ENCODE results near the gene BICC1.

The BICC1 gene

DNA sequence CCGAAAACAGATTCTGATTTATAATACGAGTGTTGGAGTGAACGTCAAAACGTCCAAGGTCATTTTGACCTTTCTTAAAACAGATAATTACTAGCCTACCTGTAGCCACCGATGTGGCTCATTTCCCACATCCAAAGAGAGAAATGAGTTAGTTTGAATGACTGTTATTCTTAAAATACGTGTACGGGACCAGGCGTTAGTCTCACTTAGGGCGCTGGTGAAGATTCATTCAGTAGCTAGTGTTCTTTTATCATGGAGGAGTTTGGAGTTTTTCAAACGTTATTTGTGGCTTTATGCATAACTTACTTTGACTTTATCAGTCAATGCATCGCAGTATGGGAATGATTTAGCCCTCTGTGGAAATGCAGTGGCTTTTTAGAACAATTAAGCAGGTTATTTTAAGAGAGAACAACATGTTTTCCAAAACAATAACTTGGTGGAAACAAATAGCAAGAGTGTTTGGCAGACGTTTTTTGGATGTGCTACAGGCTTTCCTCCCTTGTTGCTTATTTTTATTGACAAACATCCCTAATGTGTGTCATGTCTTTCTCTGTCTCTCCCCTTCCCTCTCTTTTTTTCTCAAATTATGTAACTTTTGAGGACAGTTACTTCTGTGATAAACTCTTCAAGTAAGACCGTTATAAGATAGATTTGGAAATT lies 1.6 kb downstream of the BICC1 start:
- TF ChIP-seq, protein P1, sequence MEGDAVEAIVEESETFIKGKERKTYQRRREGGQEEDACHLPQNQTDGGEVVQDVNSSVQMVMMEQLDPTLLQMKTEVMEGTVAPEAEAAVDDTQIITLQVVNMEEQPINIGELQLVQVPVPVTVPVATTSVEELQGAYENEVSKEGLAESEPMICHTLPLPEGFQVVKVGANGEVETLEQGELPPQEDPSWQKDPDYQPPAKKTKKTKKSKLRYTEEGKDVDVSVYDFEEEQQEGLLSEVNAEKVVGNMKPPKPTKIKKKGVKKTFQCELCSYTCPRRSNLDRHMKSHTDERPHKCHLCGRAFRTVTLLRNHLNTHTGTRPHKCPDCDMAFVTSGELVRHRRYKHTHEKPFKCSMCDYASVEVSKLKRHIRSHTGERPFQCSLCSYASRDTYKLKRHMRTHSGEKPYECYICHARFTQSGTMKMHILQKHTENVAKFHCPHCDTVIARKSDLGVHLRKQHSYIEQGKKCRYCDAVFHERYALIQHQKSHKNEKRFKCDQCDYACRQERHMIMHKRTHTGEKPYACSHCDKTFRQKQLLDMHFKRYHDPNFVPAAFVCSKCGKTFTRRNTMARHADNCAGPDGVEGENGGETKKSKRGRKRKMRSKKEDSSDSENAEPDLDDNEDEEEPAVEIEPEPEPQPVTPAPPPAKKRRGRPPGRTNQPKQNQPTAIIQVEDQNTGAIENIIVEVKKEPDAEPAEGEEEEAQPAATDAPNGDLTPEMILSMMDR (IDR thresholded peaks at IDR 0.05; ENCODE audit: low read depth, low read length) = no peak
- H3K4me3 ChIP-seq (ENCODE audit: low read depth, low read length) = peak overlapping the region; percentile 75
- in situ Hi-C loops (cut with HindIII; ENCODE audit: low sequenced_read_pairs) = no loop called here
- peak; percentile 7 for DNase-seq (ENCODE audit: low read depth, low spot score)

DNA sequence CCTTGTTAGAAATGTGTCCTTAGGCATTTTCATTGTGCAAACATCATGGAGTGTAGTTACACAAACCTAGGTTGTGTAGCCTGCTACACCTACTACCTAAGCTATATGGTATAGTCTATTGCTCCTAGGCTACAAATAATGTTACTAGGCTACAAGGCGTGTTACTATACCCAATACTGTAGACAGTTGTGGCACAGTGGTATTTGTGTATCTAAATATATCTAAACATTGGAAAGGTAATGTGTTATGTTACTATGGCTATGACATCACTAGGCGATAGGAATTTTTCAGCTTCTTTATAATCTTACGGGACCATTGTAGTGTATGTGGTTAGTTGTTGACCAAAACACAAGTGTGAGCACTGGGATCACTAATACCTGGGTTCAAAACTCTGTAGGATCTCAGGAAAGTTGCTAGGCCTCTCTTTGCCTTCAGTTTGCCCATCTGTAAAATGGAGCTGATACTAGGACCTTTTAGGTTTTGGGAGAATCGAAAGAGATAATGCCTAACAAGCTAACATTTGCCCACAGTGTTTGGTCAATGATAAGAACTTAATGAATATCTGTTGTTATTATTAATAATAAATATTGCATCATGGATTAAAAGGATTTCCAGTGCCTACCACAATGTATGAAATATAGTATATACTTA lies 2.7 kb downstream of the BICC1 start:
- peak overlapping the region; percentile 75 for H3K4me3 ChIP-seq (ENCODE audit: low read depth, low read length)
- in situ Hi-C loops (cut with HindIII; ENCODE audit: low sequenced_read_pairs) = no loop called here
- TF ChIP-seq, protein P1 (IDR thresholded peaks at IDR 0.05; ENCODE audit: low read depth, low read length) = no peak
- DNase-seq (ENCODE audit: low read depth, low spot score) = peak; percentile 29

DNA sequence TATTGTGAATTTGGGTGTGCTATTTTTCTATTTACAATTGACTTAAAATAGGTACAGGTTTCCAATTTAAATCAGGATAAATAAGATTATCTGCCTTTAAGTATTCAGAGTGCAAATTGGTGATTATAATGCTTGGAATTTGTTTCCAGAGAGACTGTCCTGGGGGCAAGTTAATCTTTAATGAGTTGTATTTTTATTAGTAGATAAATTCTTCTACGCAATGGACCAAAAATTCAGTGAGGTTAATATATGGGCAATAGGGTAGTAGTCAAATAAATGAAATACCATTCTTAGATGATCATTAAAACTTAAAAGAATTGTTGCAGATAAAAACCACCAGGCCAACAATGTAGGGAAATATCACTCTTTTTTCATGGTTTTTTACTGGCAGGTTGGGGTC lies 3.4 kb downstream of the BICC1 start:
- in situ Hi-C loops (cut with HindIII; ENCODE audit: low sequenced_read_pairs) = no loop called here
- H3K4me3 ChIP-seq (ENCODE audit: low read depth, low read length) = no peak overlapping the region
- TF ChIP-seq, protein P1 (IDR thresholded peaks at IDR 0.05; ENCODE audit: low read depth, low read length) = no peak
- DNase-seq (ENCODE audit: low read depth, low spot score) = peak; percentile 42

DNA sequence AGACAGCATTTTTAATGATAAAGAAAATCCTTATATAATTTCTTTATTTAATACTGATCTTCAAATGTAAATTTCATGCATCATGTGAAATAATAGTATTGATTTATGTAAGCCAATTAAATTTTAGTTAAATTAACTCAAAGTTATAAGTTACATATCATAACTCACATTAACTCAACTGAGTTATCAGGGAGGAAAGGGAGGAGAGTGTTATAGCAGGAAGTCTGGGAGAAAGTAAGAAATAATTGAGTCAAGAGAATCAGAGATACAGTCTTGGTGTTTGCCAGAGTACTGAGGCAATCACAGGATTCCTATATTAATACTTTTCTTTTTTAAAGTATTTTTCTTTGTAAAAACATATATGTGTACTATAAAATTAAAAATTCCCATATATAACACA lies 4.0 kb downstream of the BICC1 start:
- in situ Hi-C loops (cut with HindIII; ENCODE audit: low sequenced_read_pairs) = no loop called here
- TF ChIP-seq, protein P1 (IDR thresholded peaks at IDR 0.05; ENCODE audit: low read depth, low read length) = no peak
- H3K4me3 ChIP-seq (ENCODE audit: low read depth, low read length) = no peak overlapping the region
- DNase-seq (ENCODE audit: low read depth, low spot score) = no peak

DNA sequence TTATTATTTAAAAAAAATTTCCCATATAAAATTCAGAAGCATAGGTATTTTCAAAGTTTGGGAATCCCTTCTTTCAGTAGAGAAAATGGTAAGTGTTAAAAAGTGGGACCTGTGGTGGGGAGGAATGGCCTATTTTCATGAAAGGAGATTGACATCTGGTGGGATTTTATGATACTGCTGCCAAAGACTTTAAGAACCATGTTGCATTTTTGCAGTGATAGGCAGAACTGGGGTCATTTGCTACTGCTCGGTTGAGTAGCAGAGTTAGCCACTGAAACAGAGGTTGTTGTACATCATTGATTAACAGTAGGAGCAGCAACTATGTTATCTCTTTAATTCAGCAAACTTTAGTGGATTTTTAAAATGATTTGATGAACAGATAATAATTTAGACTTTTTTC lies 4.4 kb downstream of the BICC1 start:
- no peak overlapping the region for H3K4me3 ChIP-seq (ENCODE audit: low read depth, low read length)
- no peak for DNase-seq (ENCODE audit: low read depth, low spot score)
- TF ChIP-seq, protein P1 (IDR thresholded peaks at IDR 0.05; ENCODE audit: low read depth, low read length) = no peak
- in situ Hi-C loops (cut with HindIII; ENCODE audit: low sequenced_read_pairs) = no loop called here

DNA sequence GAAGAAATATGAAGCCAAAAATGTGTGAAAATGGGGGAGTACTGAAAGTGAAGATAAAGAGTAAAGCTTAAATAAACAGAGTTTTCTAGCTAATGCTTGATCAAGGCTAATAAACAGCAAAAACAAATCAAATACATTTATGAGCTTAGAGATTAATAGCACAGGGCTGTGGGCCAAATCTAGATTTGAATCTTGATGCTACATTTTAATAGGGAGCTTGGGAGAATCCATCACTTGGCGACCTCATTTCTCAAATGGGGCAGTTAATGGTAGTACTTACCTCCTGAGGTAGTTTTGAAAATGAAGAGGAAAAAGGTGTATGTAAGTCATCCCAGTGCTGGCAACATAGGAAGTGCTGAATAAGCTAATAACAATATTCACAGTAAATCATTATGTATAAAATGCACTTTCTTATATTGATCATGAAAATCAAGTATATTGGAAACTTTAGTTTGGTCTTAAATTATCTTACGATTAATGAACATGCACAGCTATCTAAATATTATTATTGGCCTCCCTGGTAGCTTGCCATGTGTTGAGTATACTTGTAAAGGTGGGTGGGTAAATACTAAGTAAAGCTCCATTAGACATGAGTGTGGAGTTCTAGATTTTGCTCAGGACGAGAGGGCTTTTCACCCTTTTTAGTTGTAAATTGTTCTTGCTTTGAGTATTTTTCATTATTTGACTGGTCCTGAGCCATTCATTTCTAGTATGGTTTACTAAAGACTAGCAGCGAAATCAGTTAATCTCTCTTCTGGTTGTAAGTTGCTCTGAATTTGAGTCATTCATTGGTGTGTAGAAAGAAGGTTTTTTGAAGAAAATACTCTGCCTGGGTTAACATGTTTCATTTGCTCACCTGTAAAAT lies 5.1 kb downstream of the BICC1 start:
- TF ChIP-seq, protein P1 (IDR thresholded peaks at IDR 0.05; ENCODE audit: low read depth, low read length) = no peak
- H3K4me3 ChIP-seq (ENCODE audit: low read depth, low read length) = no peak overlapping the region
- in situ Hi-C loops (cut with HindIII; ENCODE audit: low sequenced_read_pairs) = no loop called here
- DNase-seq (ENCODE audit: low read depth, low spot score) = no peak

Measured in astrocyte of the spinal cord (primary cell).